Body of pancreas (tissue), 4 donors: ENCODE measurements around the gene SYCP2. TPM values are rescaled to one million over a fixed set of nuclear protein-coding genes. Genes with fewer than 3 reads are reported as not detected.

ENCODE experiments used
- ATAC-seq: fragments of 150-250 bp; one replicate; pipeline ENCODE4 v1.9.1; 2016
- DNase-seq, 4 donors: peaks; one replicate each; pipeline ENCODE4 v3.0.0-alpha.2; 2019
- H3K27ac ChIP-seq, 4 donors: fragments of 200-600 bp; sonication (generic); 1 replicate in 3 of 4; 2 replicates in 1 of 4; pipeline versions ENCODE4 v1.5.1 to v1.6.1; 2016 to 2019; ENCODE audit warnings: mild to moderate bottlenecking in 1 of 4, mixed read lengths in 1 of 4, moderate library complexity in 1 of 4
- H3K27me3 ChIP-seq, 2 donors: fragments of 200-600 bp; sonication (generic); one replicate each; pipeline ENCODE4 v1.6.0; 2016; ENCODE audit warnings: mild to moderate bottlenecking in 1 of 2
- H3K36me3 ChIP-seq, 2 donors: fragments of 200-600 bp; sonication (generic); replicated peaks in 1 of 2; 2 replicates each; pipeline ENCODE4 v1.5.1; 2016; ENCODE audit warnings: low read depth in 2 of 2; ENCODE audit not compliant: insufficient read depth in 1 of 2
- H3K4me1 ChIP-seq: fragments of 200-600 bp; sonication (generic); one replicate; pipeline ENCODE4 v1.6.0; 2016
- H3K4me3 ChIP-seq, 2 donors: fragments of 200-600 bp; sonication (generic); 1 replicate in 1 of 2; 2 replicates in 1 of 2; pipeline ENCODE4 v1.5.1; 2016 to 2019
- H3K9me3 ChIP-seq, 3 donors: fragments of 200-600 bp; sonication (generic); 1 replicate in 2 of 3; 2 replicates in 1 of 3; pipeline ENCODE4 v1.5.1; 2016
- CTCF ChIP-seq, 7 experiments: fragments of 450-650 bp in 4 of 7; fragments of 200-600 bp in 3 of 7; sonication (generic) in 3 of 7; IDR thresholded peaks; one replicate each; pipeline ENCODE4 v1.5.1; 2016 to 2019; ENCODE audit warnings: antibody characterized with exemption in 7 of 7
- POLR2A ChIP-seq, 3 donors: fragments of 450-650 bp; IDR thresholded peaks; one replicate each; pipeline ENCODE4 v1.6.1; 2016; ENCODE audit warnings: antibody characterized with exemption in 3 of 3, mild to moderate bottlenecking in 2 of 3
- WGBS, 2 donors: methylation state at CpG; one replicate each; pipeline ENCODE4 v1.1.5; 2017; 5-methylcytosine and 5-hydroxymethylcytosine counted together
- intact Hi-C: fragments of 100-400 bp; cut with DNase I; formaldehyde crosslinking; loops from one replicate; pipeline ENCODE4 v1.15.1; 2023
- total RNA-seq, 2 donors: library from RNA; depleted of rRNA; stranded (reverse); fragments of >200 nt; gene quantifications; one replicate each; pipeline ENCODE4 v1.1.0, GENCODE V29; 2016

Gene SYCP2
- total RNA-seq, 2 donors from 2014 or later: 3.6 to 15.3 TPM

GRCh38 chr20:59933849-59934585 lies 580 bp upstream of the SYCP2 start:
- WGBS, 2 donors: 3 to 6% methylated on average over 36 to 59 of the region's 59 CpGs
- TF ChIP-seq CTCF (IDR thresholded peaks at IDR 0.05): peak; percentile 80 to 99 (median 91)
- peak in 1 of 3 donors; percentile 37 for TF ChIP-seq POLR2A (IDR thresholded peaks at IDR 0.05)
- peak overlapping the region; percentile 47 to 85 (median 74) for H3K27ac ChIP-seq
- no peaks in the 10 kb centered on the region for H3K9me3 ChIP-seq
- no peaks in the 10 kb centered on the region for H3K36me3 ChIP-seq
- DNase-seq: peak; percentile 77 to 88 (median 83)
- H3K27me3 ChIP-seq: no peaks in the 10 kb centered on the region
- H3K4me3 ChIP-seq: peak overlapping the region; percentile 57 to 63
- ATAC-seq: peak; percentile 92
- peaks cover 42% of the 10 kb centered on the region for H3K4me1 ChIP-seq
- intact Hi-C loops: no loop called here

- ATAC-seq: no peak
- intact Hi-C loops: no loop called here
These were observed 681 bp downstream of the SYCP2 start for GRCh38 chr20:59932616-59933295.

GRCh38 chr20:59931511-59932312 lies 1.7 kb downstream of the SYCP2 start:
- H3K4me3 ChIP-seq: no peak overlapping the region
- H3K27me3 ChIP-seq: no peaks in the 10 kb centered on the region
- no peak for TF ChIP-seq POLR2A (IDR thresholded peaks at IDR 0.05)
- H3K4me1 ChIP-seq: peaks cover 34% of the 10 kb centered on the region
- intact Hi-C loops: no loop called here
- H3K27ac ChIP-seq: peak overlapping the region; percentile 13 to 31 (median 24)
- ATAC-seq (no peak), DNase-seq (no peak)
- no peaks in the 10 kb centered on the region for H3K9me3 ChIP-seq
- 43 to 55% methylated on average over 9 of the region's 9 CpGs for WGBS, 2 donors
- H3K36me3 ChIP-seq: no peaks in the 10 kb centered on the region

More at GRCh38 chr20:59932616-59933295, 681 bp downstream of the SYCP2 start:
- Histone ChIP-seq H3K9me3 (no peaks in the 10 kb centered on the region), H3K27ac (peak overlapping the region in 2 of 4 donors; percentile 60 to 85), H3K4me1 (peaks cover 33% of the 10 kb centered on the region), H3K4me3 (no peak overlapping the region), H3K36me3 (no peaks in the 10 kb centered on the region), H3K27me3 (no peaks in the 10 kb centered on the region)
- no peak for TF ChIP-seq POLR2A (IDR thresholded peaks at IDR 0.05)
- TF ChIP-seq CTCF (IDR thresholded peaks at IDR 0.05): no peak
- DNase-seq: no peak
- WGBS, 2 donors: 87 to 92% methylated on average over 71 to 72 of the region's 72 CpGs

GRCh38 chr20:59925899-59926298 lies 7.5 kb downstream of the SYCP2 start:
- no peak for DNase-seq
- H3K27me3 ChIP-seq: no peaks in the 10 kb centered on the region
- ATAC-seq: peak; percentile 47
- no peak overlapping the region for H3K4me3 ChIP-seq
- peaks cover 54% of the 10 kb centered on the region for H3K4me1 ChIP-seq
- no peaks in the 10 kb centered on the region for H3K9me3 ChIP-seq
- H3K36me3 ChIP-seq: no peaks in the 10 kb centered on the region
- intact Hi-C loops: no loop called here
- H3K27ac ChIP-seq: peak overlapping the region in 3 of 4 donors; percentile 18 to 72 (median 70)
- TF ChIP-seq CTCF (IDR thresholded peaks at IDR 0.05): no peak
- TF ChIP-seq POLR2A (IDR thresholded peaks at IDR 0.05): no peak

- WGBS, 2 donors: 27 to 38% methylated on average over 1 of the region's 1 CpG
- no peak for DNase-seq
- no peaks in the 10 kb centered on the region for H3K27me3 ChIP-seq
- intact Hi-C loops: no loop called here
- peaks cover 54% of the 10 kb centered on the region for H3K4me1 ChIP-seq
- peak; percentile 36 for ATAC-seq
- H3K36me3 ChIP-seq: no peaks in the 10 kb centered on the region
- TF ChIP-seq POLR2A (IDR thresholded peaks at IDR 0.05): no peak
- no peak for TF ChIP-seq CTCF (IDR thresholded peaks at IDR 0.05)
- no peaks in the 10 kb centered on the region for H3K9me3 ChIP-seq
- H3K4me3 ChIP-seq: no peak overlapping the region
- H3K27ac ChIP-seq: peak overlapping the region in 3 of 4 donors; percentile 22 to 72 (median 70)
These were observed 8.1 kb downstream of the SYCP2 start for GRCh38 chr20:59925359-59925758.
